Erythroblast (primary cell): ENCODE data around the gene PHKA1.
"Not testable (repeated sequence)": the region's sequence is repeated elsewhere in the genome, so short reads cannot be mapped to it uniquely, and the experiment has no call there.

Source experiments
- DNase-seq, 2 experiments: peaks; one replicate each; lab custom pipeline; 2025; lab: John Stamatoyannopoulos, UW
- GATA1 ChIP-seq: IDR thresholded peaks from 2 replicates; pipeline ENCODE4 v1.6.1; 2011; ENCODE audit warnings: low read depth, mild to moderate bottlenecking, control low read depth, low read length, moderate library complexity
- POLR2A ChIP-seq: IDR thresholded peaks from 2 replicates; pipeline ENCODE4 v1.6.1; 2011; ENCODE audit warnings: mild to moderate bottlenecking, low read length

The PHKA1 gene

GRCh38 chrX:72713599-72714477, at the start of gene PHKA1:
Gene PHKA1, minus strand, starts transcription at chrX:72714306. Its CDS starts 426 bp downstream, at chrX:72713880.
- DNase-seq: peak; percentile 64 to 73

- DNase-seq: not testable (repeated sequence)
Measured at GRCh38 chrX:72760454-72760853, 46.3 kb upstream of the PHKA1 start.

- not testable (repeated sequence) for DNase-seq
Measured at GRCh38 chrX:72748545-72748944, 34.4 kb upstream of the PHKA1 start.

- not testable (repeated sequence) for DNase-seq
Measured at GRCh38 chrX:72745546-72745945, 31.4 kb upstream of the PHKA1 start.

GRCh38 chrX:72735561-72735960, 21.5 kb upstream of the PHKA1 start:
- no peak for DNase-seq
- TF ChIP-seq GATA1: no peak
- TF ChIP-seq POLR2A: no peak

- not testable (repeated sequence) for DNase-seq
Measured at GRCh38 chrX:72733636-72734035, 19.5 kb upstream of the PHKA1 start.

- no peak for DNase-seq
- TF ChIP-seq GATA1: no peak
Measured at GRCh38 chrX:72727846-72728245, 13.7 kb upstream of the PHKA1 start.

GRCh38 chrX:72716766-72717165, 2.7 kb upstream of the PHKA1 start:
- TF ChIP-seq POLR2A (no peak), GATA1 (no peak)
- DNase-seq: no peak

- TF ChIP-seq POLR2A (no peak), GATA1 (no peak)
- peak; percentile 1 to 21 for DNase-seq
Measured at GRCh38 chrX:72715546-72715945, 1.4 kb upstream of the PHKA1 start.

GRCh38 chrX:72714478-72714916, 391 bp upstream of the PHKA1 start:
- DNase-seq: peak; percentile 13 to 36
- TF ChIP-seq POLR2A (no peak), GATA1 (no peak)

- TF ChIP-seq GATA1: no peak
- no peak for TF ChIP-seq POLR2A
Measured at GRCh38 chrX:72713130-72713529, 976 bp downstream of the PHKA1 start.

GRCh38 chrX:72712094-72712755, 1.9 kb downstream of the PHKA1 start:
- peak; percentile 5 to 9 for DNase-seq
- no peak for TF ChIP-seq POLR2A
- TF ChIP-seq GATA1: no peak

More at GRCh38 chrX:72713130-72713529, 976 bp downstream of the PHKA1 start:
- peak in 1 of 2 experiments; percentile 23 for DNase-seq

- peak; percentile 6 to 14 for DNase-seq
- no peak for TF ChIP-seq GATA1
- no peak for TF ChIP-seq POLR2A
Measured at GRCh38 chrX:72705814-72706213, 8.3 kb downstream of the PHKA1 start.

- no peak for TF ChIP-seq POLR2A
- DNase-seq: no peak
Measured at GRCh38 chrX:72705111-72705510, 9.0 kb downstream of the PHKA1 start.

GRCh38 chrX:72694170-72694569, 19.9 kb downstream of the PHKA1 start:
- no peak for DNase-seq
- TF ChIP-seq GATA1 (no peak), POLR2A (no peak)

- DNase-seq: no peak
- TF ChIP-seq GATA1 (no peak), POLR2A (no peak)
Measured at GRCh38 chrX:72693477-72693876, 20.6 kb downstream of the PHKA1 start.
